OCI-LY1 (cell line): ENCODE results near the gene PLCD3.

Source experiments
- H2AFZ ChIP-seq: fragments of 200-600 bp; sonication (generic), shearing (Covaris generic); 2 replicates; pipeline ENCODE4 v1.6.0; 2014; ENCODE audit warnings: antibody characterized with exemption, mild to moderate bottlenecking, low read length
- H3F3A ChIP-seq: fragments of 200-600 bp; sonication (generic), shearing (Covaris generic); 2 replicates; pipeline ENCODE4 v1.6.0; 2014; ENCODE audit warnings: mild to moderate bottlenecking, antibody characterized with exemption, low read length, moderate library complexity; ENCODE audit not compliant: insufficient read depth
- H3K27ac ChIP-seq: fragments of 200-600 bp; sonication (generic); 2 replicates; pipeline ENCODE4 v1.5.1; 2014; ENCODE audit warnings: low read length, mixed run types, mild to moderate bottlenecking, low read depth; ENCODE audit not compliant: poor library complexity, severe bottlenecking
- H3K27me3 ChIP-seq: fragments of 200-600 bp; sonication (generic); 2 replicates; pipeline ENCODE4 v1.6.0; 2014; ENCODE audit warnings: antibody characterized with exemption, mild to moderate bottlenecking, low read length, moderate library complexity; ENCODE audit not compliant: insufficient read depth
- H3K36me3 ChIP-seq: fragments of 200-600 bp; sonication (generic); 2 replicates; pipeline ENCODE4 v1.6.1; 2014; ENCODE audit warnings: mild to moderate bottlenecking, antibody characterized with exemption, low read length, moderate library complexity, mixed read lengths; ENCODE audit not compliant: insufficient read depth
- H3K4me1 ChIP-seq: fragments of 200-600 bp; sonication (generic); 2 replicates; pipeline ENCODE4 v1.5.1; 2014; ENCODE audit warnings: mild to moderate bottlenecking, low read length, moderate library complexity; ENCODE audit not compliant: insufficient read depth, severe bottlenecking
- H3K4me2 ChIP-seq: fragments of 200-600 bp; sonication (generic), shearing (Covaris generic); 2 replicates; pipeline ENCODE4 v1.6.1; 2014; ENCODE audit warnings: low read length
- H3K4me3 ChIP-seq: fragments of 200-600 bp; sonication (generic); 2 replicates; pipeline ENCODE4 v1.5.1; 2014; ENCODE audit warnings: low read length, low read depth, mild to moderate bottlenecking, mixed read lengths; ENCODE audit not compliant: poor library complexity, severe bottlenecking
- H3K79me2 ChIP-seq: fragments of 200-600 bp; shearing (Covaris generic); 2 replicates; pipeline ENCODE4 v1.6.1; 2016; ENCODE audit warnings: mixed run types, low read length, mixed read lengths; ENCODE audit not compliant: insufficient read depth
- H3K9ac ChIP-seq: fragments of 200-600 bp; sonication (generic), shearing (Covaris generic); 2 replicates; pipeline ENCODE4 v1.6.1; 2014; ENCODE audit warnings: mild to moderate bottlenecking, low read length, mixed read lengths
- H3K9me2 ChIP-seq: fragments of 200-600 bp; sonication (generic), shearing (Covaris generic); 2 replicates; pipeline ENCODE4 v1.6.1; 2014; ENCODE audit warnings: low read depth, mild to moderate bottlenecking, low read length, mixed read lengths
- H3K9me3 ChIP-seq: fragments of 200-600 bp; shearing (Covaris generic); 2 replicates; pipeline ENCODE4 v1.6.1; 2014; ENCODE audit warnings: low read length, mixed read lengths
- H4K20me1 ChIP-seq: fragments of 200-600 bp; sonication (generic), shearing (Covaris generic); 2 replicates; pipeline ENCODE4 v1.6.0; 2016; ENCODE audit warnings: mild to moderate bottlenecking, low read length; ENCODE audit not compliant: insufficient read depth
- CTCF ChIP-seq: fragments of 200-600 bp; sonication (generic), shearing (Covaris generic); IDR thresholded peaks from 2 replicates; pipeline ENCODE4 v1.5.1; 2017; ENCODE audit warnings: mild to moderate bottlenecking, antibody characterized with exemption, low read length, moderate library complexity, mixed read lengths
- EZH2 ChIP-seq: fragments of 200-600 bp; sonication (generic), shearing (Covaris generic); IDR thresholded peaks from 2 replicates; pipeline ENCODE4 v1.8.0; 2017; ENCODE audit warnings: borderline replicate concordance, mixed run types, mild to moderate bottlenecking, antibody characterized with exemption, low read length, moderate library complexity, mixed read lengths

The PLCD3 gene

GRCh38 chr17:45087978-45088377, 44.3 kb downstream of the PLCD3 start:
- no peaks in the 10 kb centered on the region for H3K9me2 ChIP-seq
- no peak overlapping the region for H2AFZ ChIP-seq
- no peak overlapping the region for H3K4me3 ChIP-seq
- H4K20me1 ChIP-seq: no peaks in the 10 kb centered on the region
- H3F3A ChIP-seq: no peaks in the 10 kb centered on the region
- no peak for TF ChIP-seq EZH2
- TF ChIP-seq CTCF: no peak
- H3K4me2 ChIP-seq: no peak overlapping the region
- H3K9me3 ChIP-seq: no peaks in the 10 kb centered on the region
- H3K27ac ChIP-seq: no peak overlapping the region
- H3K9ac ChIP-seq: no peak overlapping the region
- H3K79me2 ChIP-seq: no peaks in the 10 kb centered on the region
- no peaks in the 10 kb centered on the region for H3K4me1 ChIP-seq
- no peaks in the 10 kb centered on the region for H3K27me3 ChIP-seq
- H3K36me3 ChIP-seq: peaks cover 98% of the 10 kb centered on the region

GRCh38 chr17:45087504-45087975, 44.8 kb downstream of the PLCD3 start:
- Histone ChIP-seq H4K20me1 (no peaks in the 10 kb centered on the region), H2AFZ (no peak overlapping the region), H3K27me3 (no peaks in the 10 kb centered on the region), H3K4me3 (no peak overlapping the region), H3K36me3 (peaks cover 98% of the 10 kb centered on the region), H3K9ac (no peak overlapping the region), H3K79me2 (no peaks in the 10 kb centered on the region), H3K9me2 (no peaks in the 10 kb centered on the region), H3F3A (no peaks in the 10 kb centered on the region), H3K9me3 (no peaks in the 10 kb centered on the region), H3K4me1 (no peaks in the 10 kb centered on the region), H3K4me2 (no peak overlapping the region), H3K27ac (no peak overlapping the region)
- TF ChIP-seq EZH2 (no peak), CTCF (no peak)

GRCh38 chr17:45086865-45087503, 45.3 kb downstream of the PLCD3 start:
- Histone ChIP-seq H3K27ac (no peak overlapping the region), H3K9me3 (no peaks in the 10 kb centered on the region), H3K4me2 (no peak overlapping the region), H3K9me2 (no peaks in the 10 kb centered on the region), H3F3A (no peaks in the 10 kb centered on the region), H3K4me3 (no peak overlapping the region), H3K36me3 (peaks cover 98% of the 10 kb centered on the region), H3K27me3 (no peaks in the 10 kb centered on the region), H3K4me1 (no peaks in the 10 kb centered on the region), H3K9ac (no peak overlapping the region), H2AFZ (no peak overlapping the region), H4K20me1 (no peaks in the 10 kb centered on the region), H3K79me2 (no peaks in the 10 kb centered on the region)
- no peak for TF ChIP-seq CTCF
- no peak for TF ChIP-seq EZH2
